Endothelial cell of umbilical vein (primary cell): Measurements from ENCODE around the gene ADARB2. TPM values are rescaled to one million over a fixed set of nuclear protein-coding genes. Genes with fewer than 3 reads are reported as not detected.

Experiments used
- BruUV-seq: library from RNA; stranded (reverse); fragments of 400-500 nt; replicated peaks from 2 replicates; lab custom pipeline; 2021; lab: Mats Ljungman, UMichigan
- CTCF ChIA-PET: fragments of 300-600, 350-600 bp; sonication (Branson Sonifier 250); formaldehyde crosslinking; loops from one replicate; lab custom pipeline; 2021; ENCODE audit warnings: antibody characterized with exemption, inconsistent platforms; lab: Charles Lee
- POLR2A ChIA-PET: fragments of 300-600, 350-600 bp; sonication (Branson Sonifier 250); formaldehyde crosslinking; loops from one replicate; lab custom pipeline; 2021; ENCODE audit warnings: antibody characterized with exemption, inconsistent platforms; lab: Charles Lee
- DNase-seq: peaks from one replicate; pipeline ENCODE4 v3.0.0-alpha.2; 2011; ENCODE audit warnings: low read depth, low spot score
- FAIRE-seq: peaks from 2 replicates; lab custom pipeline; 2011; peaks lifted over from hg19 to GRCh38; lab: Jason Lieb, UNC
- H2AFZ ChIP-seq: 2 replicates; pipeline ENCODE4 v1.6.0; 2012; ENCODE audit warnings: low read depth, low read length, control low read depth, inconsistent platforms
- H3K27ac ChIP-seq: 2 replicates; pipeline ENCODE4 v1.5.1; 2011; ENCODE audit warnings: low read depth, mild to moderate bottlenecking, control low read depth, low read length, moderate library complexity; ENCODE audit not compliant: insufficient read depth
- H3K27me3 ChIP-seq, 2 experiments: 2 replicates each; pipeline versions ENCODE4 v1.6.0 to v1.6.1; 2011; ENCODE audit warnings: low read length in 2 of 2, mixed read lengths in 1 of 2; ENCODE audit not compliant: control insufficient read depth in 2 of 2, insufficient read depth in 2 of 2
- H3K36me3 ChIP-seq, 2 experiments: 2 replicates in 1 of 2; 3 replicates in 1 of 2; pipeline ENCODE4 v1.5.1; 2011; ENCODE audit warnings: low read length in 2 of 2, mild to moderate bottlenecking in 1 of 2, moderate library complexity in 1 of 2; ENCODE audit not compliant: control insufficient read depth in 2 of 2, insufficient read depth in 2 of 2; ENCODE audit errors: extremely low read depth in 1 of 2
- H3K4me1 ChIP-seq: 3 replicates; pipeline ENCODE4 v1.5.1; 2011; ENCODE audit warnings: mild to moderate bottlenecking, low read length; ENCODE audit not compliant: control insufficient read depth, insufficient read depth; ENCODE audit errors: extremely low read depth
- H3K4me2 ChIP-seq: 2 replicates; pipeline ENCODE4 v1.6.1; 2011; ENCODE audit warnings: low read length, control low read depth, mixed read lengths; ENCODE audit not compliant: insufficient read depth
- H3K4me3 ChIP-seq, 3 experiments: fragments of 200-600 bp in 1 of 3; sonication (generic), shearing (Covaris generic) in 1 of 3; replicated peaks in 1 of 3; 2 replicates each; pipeline ENCODE4 v1.5.1; 2011 to 2016; ENCODE audit warnings: control low read depth in 3 of 3, low read length in 3 of 3, mild to moderate bottlenecking in 2 of 3, inconsistent platforms in 1 of 3, low read depth in 1 of 3, moderate library complexity in 1 of 3; ENCODE audit not compliant: insufficient read depth in 1 of 3
- H3K79me2 ChIP-seq: 2 replicates; pipeline ENCODE4 v1.6.0; 2012; ENCODE audit warnings: low read length, inconsistent platforms; ENCODE audit not compliant: control insufficient read depth, insufficient read depth
- H3K9ac ChIP-seq: replicated peaks from 2 replicates; pipeline ENCODE3; 2011; ENCODE audit warnings: low read length, control low read depth; ENCODE audit not compliant: insufficient read depth; ENCODE audit errors: extremely low read depth
- H3K9me1 ChIP-seq: replicated peaks from 3 replicates; pipeline ENCODE4 v1.6.0; 2011; ENCODE audit warnings: mild to moderate bottlenecking, low read length; ENCODE audit not compliant: control insufficient read depth, insufficient read depth; ENCODE audit errors: extremely low read depth
- H3K9me3 ChIP-seq: replicated peaks from 2 replicates; pipeline ENCODE4 v1.5.1; 2012; ENCODE audit warnings: low read length, inconsistent platforms; ENCODE audit not compliant: control insufficient read depth, insufficient read depth
- H4K20me1 ChIP-seq: replicated peaks from 2 replicates; pipeline ENCODE3; 2011; ENCODE audit warnings: mild to moderate bottlenecking, low read length; ENCODE audit not compliant: control insufficient read depth, insufficient read depth; ENCODE audit errors: extremely low read depth
- EZH2 ChIP-seq: IDR thresholded peaks from 2 replicates; pipeline ENCODE4 v1.6.1; 2012; ENCODE audit warnings: borderline replicate concordance, low read depth, mild to moderate bottlenecking, moderate library complexity, low read length, inconsistent platforms; ENCODE audit not compliant: severe bottlenecking
- FOS ChIP-seq: IDR thresholded peaks from 2 replicates; pipeline ENCODE4 v1.6.1; 2011; ENCODE audit warnings: mild to moderate bottlenecking, low read length, moderate library complexity, borderline replicate concordance; ENCODE audit not compliant: insufficient read depth
- GATA2 ChIP-seq: IDR thresholded peaks from 2 replicates; pipeline ENCODE4 v1.7.0; 2011; ENCODE audit warnings: low read depth, mild to moderate bottlenecking, moderate library complexity, mixed read lengths, low read length; ENCODE audit not compliant: insufficient read length, insufficient read depth
- JUN ChIP-seq: IDR thresholded peaks from 2 replicates; pipeline ENCODE4 v1.6.1; 2011; ENCODE audit warnings: borderline replicate concordance, low read depth; ENCODE audit not compliant: insufficient read length, insufficient read depth
- MYC ChIP-seq: IDR thresholded peaks from one replicate; pipeline ENCODE4 v1.6.1; 2011; ENCODE audit warnings: mild to moderate bottlenecking, low read depth, low read length
- POLR2A ChIP-seq: IDR thresholded peaks from 2 replicates; pipeline ENCODE4 v1.6.1; 2012; ENCODE audit warnings: low read depth, mild to moderate bottlenecking, control low read depth, low read length
- POLR2AphosphoS5 ChIP-seq: IDR thresholded peaks from 2 replicates; pipeline ENCODE4 v1.6.1; 2012; ENCODE audit warnings: low read depth, mild to moderate bottlenecking, control low read depth, low read length, moderate library complexity; ENCODE audit not compliant: insufficient read depth
- dilution Hi-C: fragments of 300-500 bp; cut with MboI; formaldehyde crosslinking; loops from one replicate; pipeline ENCODE4 v1.15.0; 2019; ENCODE audit warnings: low sequenced_read_pairs; ENCODE audit not compliant: extremely low pct_ligation_motif_present
- intact Hi-C: fragments of 100-400 bp; cut with micrococcal nuclease; formaldehyde crosslinking; loops from one replicate; pipeline ENCODE4 v1.10.0; 2022
- polyA plus RNA-seq, 4 experiments: library from polyadenylated mRNA; depleted of rRNA in 3 of 4; stranded (reverse) in 3 of 4; unstranded in 1 of 4; fragments of >200 nt; gene quantifications; 2 replicates each; pipeline versions ENCODE4 v1.2.1 to v1.2.3, GENCODE V29; 2011 to 2012; ENCODE audit warnings: missing spikeins in 1 of 4
- total RNA-seq: library from RNA; stranded (reverse); gene quantifications from 2 replicates; pipeline ENCODE4 v1.2.3, GENCODE V29; 2021
- TF ChIP-seq, protein P1 (sequence below), 2 donors: IDR thresholded peaks; 1 replicate in 1 of 2; 2 replicates in 1 of 2; pipeline ENCODE4 v1.5.1; 2011; ENCODE audit warnings: low read length in 2 of 2, mild to moderate bottlenecking in 2 of 2, moderate library complexity in 2 of 2, control low read depth in 1 of 2, inconsistent platforms in 1 of 2, low read depth in 1 of 2; ENCODE audit not compliant: insufficient read depth in 1 of 2; ENCODE audit errors: extremely low read depth in 1 of 2
- TF ChIP-seq, protein P2 (sequence below): IDR thresholded peaks from 2 replicates; pipeline ENCODE4 v1.6.1; 2011; ENCODE audit not compliant: insufficient read depth, insufficient read length

The ADARB2 gene
- total and polyA plus RNA-seq, 2 donors (not counting 3 experiments of a cell fraction or from before 2014, with no cell fraction given), result not detected

DNA sequence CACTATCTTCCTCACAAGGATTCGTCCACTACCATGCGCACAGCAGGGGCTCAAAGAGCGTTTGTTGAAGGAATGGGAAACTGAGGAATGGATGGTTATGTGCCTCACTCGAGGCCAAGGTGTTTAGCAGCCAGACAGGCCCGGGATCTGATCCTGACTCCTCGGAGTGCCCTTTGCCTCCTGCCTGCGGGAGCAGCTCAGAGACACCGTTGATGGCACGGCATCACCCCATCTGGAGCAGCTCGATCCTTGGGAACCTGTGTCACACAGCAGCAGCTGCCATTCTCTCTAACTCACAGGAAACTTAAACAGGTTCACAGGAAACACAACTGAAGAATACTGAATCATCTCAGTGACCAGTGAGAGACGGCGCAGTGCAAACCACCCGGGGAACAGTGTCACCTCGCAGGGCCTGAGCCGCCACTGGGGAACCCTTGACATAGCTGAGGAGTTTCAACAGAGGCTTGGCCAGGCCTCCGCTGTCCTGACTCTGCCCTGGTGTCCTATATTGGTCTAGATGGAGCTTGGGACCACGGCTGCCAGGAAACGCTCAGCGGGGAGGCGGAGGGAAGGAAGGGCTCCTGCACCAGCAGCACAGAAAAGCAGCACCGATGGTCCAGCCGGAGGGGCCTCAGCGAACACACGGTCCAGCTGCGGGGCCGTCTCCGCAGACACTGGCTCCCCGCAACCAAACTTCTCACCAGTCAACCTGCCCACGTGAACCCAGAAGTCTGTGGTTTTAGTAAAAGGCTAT lies 169.4 kb downstream of the ADARB2 start:
- H3K4me2 ChIP-seq, result no peak overlapping the region
- H3K4me1 ChIP-seq, result no peaks in the 10 kb centered on the region
- H3K27me3 ChIP-seq, result no peaks in the 10 kb centered on the region
- H4K20me1 ChIP-seq, result no peaks in the 10 kb centered on the region
- H2AFZ ChIP-seq, result no peak overlapping the region
- peaks cover 2% of the 10 kb centered on the region for H3K9me3 ChIP-seq
- dilution Hi-C loops, result no loop called here
- H3K36me3 ChIP-seq, result no peaks in the 10 kb centered on the region
- no peaks in the 10 kb centered on the region for H3K9me1 ChIP-seq
- intact Hi-C loops, result no loop called here
- TF ChIP-seq FOS, result no peak
- TF ChIP-seq POLR2AphosphoS5, result no peak
- TF ChIP-seq, protein P1, sequence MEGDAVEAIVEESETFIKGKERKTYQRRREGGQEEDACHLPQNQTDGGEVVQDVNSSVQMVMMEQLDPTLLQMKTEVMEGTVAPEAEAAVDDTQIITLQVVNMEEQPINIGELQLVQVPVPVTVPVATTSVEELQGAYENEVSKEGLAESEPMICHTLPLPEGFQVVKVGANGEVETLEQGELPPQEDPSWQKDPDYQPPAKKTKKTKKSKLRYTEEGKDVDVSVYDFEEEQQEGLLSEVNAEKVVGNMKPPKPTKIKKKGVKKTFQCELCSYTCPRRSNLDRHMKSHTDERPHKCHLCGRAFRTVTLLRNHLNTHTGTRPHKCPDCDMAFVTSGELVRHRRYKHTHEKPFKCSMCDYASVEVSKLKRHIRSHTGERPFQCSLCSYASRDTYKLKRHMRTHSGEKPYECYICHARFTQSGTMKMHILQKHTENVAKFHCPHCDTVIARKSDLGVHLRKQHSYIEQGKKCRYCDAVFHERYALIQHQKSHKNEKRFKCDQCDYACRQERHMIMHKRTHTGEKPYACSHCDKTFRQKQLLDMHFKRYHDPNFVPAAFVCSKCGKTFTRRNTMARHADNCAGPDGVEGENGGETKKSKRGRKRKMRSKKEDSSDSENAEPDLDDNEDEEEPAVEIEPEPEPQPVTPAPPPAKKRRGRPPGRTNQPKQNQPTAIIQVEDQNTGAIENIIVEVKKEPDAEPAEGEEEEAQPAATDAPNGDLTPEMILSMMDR (IDR thresholded peaks at IDR 0.05; ENCODE audit: extremely low read depth in 1 of 2, insufficient read depth in 1 of 2, low read depth in 1 of 2, low read length in 2 of 2), result no peak
- TF ChIP-seq, protein P2, sequence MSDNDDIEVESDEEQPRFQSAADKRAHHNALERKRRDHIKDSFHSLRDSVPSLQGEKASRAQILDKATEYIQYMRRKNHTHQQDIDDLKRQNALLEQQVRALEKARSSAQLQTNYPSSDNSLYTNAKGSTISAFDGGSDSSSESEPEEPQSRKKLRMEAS, result no peak
- no peak for TF ChIP-seq POLR2A
- TF ChIP-seq EZH2, result no peak
- TF ChIP-seq GATA2, result no peak
- no peak for TF ChIP-seq MYC
- TF ChIP-seq JUN, result no peak
- H3K79me2 ChIP-seq, result no peaks in the 10 kb centered on the region
- FAIRE-seq (no peak), DNase-seq (no peak)
- no peak overlapping the region for H3K27ac ChIP-seq
- no TSS peak for BruUV-seq
- ChIA-PET CTCF (no interaction called here), POLR2A (no interaction called here)
- no peak overlapping the region for H3K4me3 ChIP-seq
- no peak overlapping the region for H3K9ac ChIP-seq
